Esophagus squamous epithelium (tissue), 5 donors: ENCODE data around the gene VWA1. TPM values are rescaled to one million over a fixed set of nuclear protein-coding genes. Genes with fewer than 3 reads are reported as not detected.
"Not testable (repeated sequence)": the region's sequence is repeated elsewhere in the genome, so short reads cannot be mapped to it uniquely, and the experiment has no call there.

Source experiments
- DNase-seq: peaks from one replicate; lab custom pipeline; 2025; lab: John Stamatoyannopoulos, UW
- H3K27ac ChIP-seq, 4 donors: fragments of 200-600 bp; sonication (generic); one replicate each; pipeline ENCODE4 v1.5.1; 2016 to 2019; ENCODE audit warnings: mild to moderate bottlenecking in 1 of 4
- H3K27me3 ChIP-seq, 4 donors: fragments of 200-600 bp; sonication (generic); 1 replicate in 3 of 4; 2 replicates in 1 of 4; pipeline versions ENCODE4 v1.5.1 to v1.6.0; 2017 to 2021; ENCODE audit warnings: antibody characterized with exemption in 1 of 4
- H3K36me3 ChIP-seq, 3 donors: fragments of 200-600 bp; sonication (generic); one replicate each; pipeline ENCODE4 v1.5.1; 2016 to 2019
- H3K4me1 ChIP-seq, 3 donors: fragments of 200-600 bp; sonication (generic); one replicate each; pipeline ENCODE4 v1.5.1; 2017 to 2019
- H3K4me3 ChIP-seq, 4 donors: fragments of 200-600 bp; sonication (generic); 1 replicate in 3 of 4; 2 replicates in 1 of 4; pipeline ENCODE4 v1.5.1; 2016 to 2019; ENCODE audit warnings: mild to moderate bottlenecking in 2 of 4, moderate library complexity in 1 of 4
- H3K9me3 ChIP-seq, 3 donors: fragments of 200-600 bp; sonication (generic); one replicate each; pipeline ENCODE4 v1.5.1; 2016 to 2019
- CTCF ChIP-seq, 6 experiments: fragments of 450-650 bp in 4 of 6; fragments of 200-600 bp in 2 of 6; sonication (generic) in 2 of 6; IDR thresholded peaks; one replicate each; pipeline ENCODE4 v1.5.1; 2016 to 2019; ENCODE audit warnings: antibody characterized with exemption in 6 of 6, mild to moderate bottlenecking in 4 of 6, moderate library complexity in 4 of 6
- POLR2A ChIP-seq, 4 donors: fragments of 450-650 bp; IDR thresholded peaks; one replicate each; pipeline ENCODE4 v1.6.1; 2017; ENCODE audit warnings: antibody characterized with exemption in 4 of 4, mild to moderate bottlenecking in 4 of 4, moderate library complexity in 3 of 4
- WGBS, 2 donors: methylation state at CpG; one replicate each; pipeline ENCODE4 v1.1.5; 2018; 5-methylcytosine and 5-hydroxymethylcytosine counted together
- intact Hi-C: fragments of 100-400 bp; cut with DNase I; formaldehyde crosslinking; loops from one replicate; pipeline ENCODE4 v1.15.0; 2022
- total RNA-seq, 4 donors: library from RNA; depleted of rRNA; stranded (reverse); fragments of >200 nt; gene quantifications; one replicate each; pipeline ENCODE4 v1.1.0, GENCODE V29; 2016
- donor health status: DM: yes; HTN: yes; CAD: no.

The VWA1 gene
- total RNA-seq, 4 donors from 2014 or later = 20.0 to 55.0 (median 34.6) TPM

- WGBS, 2 donors = 86 to 88% methylated on average over 21 to 29 of the region's 42 CpGs
Measured at GRCh38 chr1:1479547-1480487, 44.3 kb downstream of the VWA1 start.

GRCh38 chr1:1480488-1480867, 45.0 kb downstream of the VWA1 start:
- DNase-seq, intact Hi-C loops, H3K9me3 ChIP-seq, H3K27me3 ChIP-seq, H3K4me3 ChIP-seq, H3K4me1 ChIP-seq, H3K27ac ChIP-seq: not testable (repeated sequence)
- WGBS, 2 donors = 90 to 94% methylated on average over 6 of the region's 16 CpGs
- peaks cover 19 to 83% (median 49%) of the 10 kb centered on the region in 3 donors for H3K36me3 ChIP-seq

More at GRCh38 chr1:1479547-1480487, 44.3 kb downstream of the VWA1 start:
- Histone ChIP-seq H3K27ac (no peak overlapping the region), H3K36me3 (peaks cover 19 to 77% (median 49%) of the 10 kb centered on the region in 3 donors), H3K27me3 (no peaks in the 10 kb centered on the region), H3K9me3 (no peaks in the 10 kb centered on the region), H3K4me1 (no peaks in the 10 kb centered on the region), H3K4me3 (no peak overlapping the region)
- intact Hi-C loops = no loop called here
- TF ChIP-seq POLR2A (IDR thresholded peaks at IDR 0.05) = no peak
- no peak for TF ChIP-seq CTCF (IDR thresholded peaks at IDR 0.05)
- no peak for DNase-seq

- DNase-seq, H3K4me1 ChIP-seq, H3K9me3 ChIP-seq, H3K27me3 ChIP-seq, intact Hi-C loops, H3K4me3 ChIP-seq, H3K27ac ChIP-seq: not testable (repeated sequence)
- 82% methylated on average over 2 of the region's 30 CpGs; no CpG with 5 or more reads in 1 of the 2 donors for WGBS, 2 donors
- peaks cover 19 to 92% (median 55%) of the 10 kb centered on the region in 3 donors for H3K36me3 ChIP-seq
Measured at GRCh38 chr1:1481811-1482210, 46.3 kb downstream of the VWA1 start.

- no peak overlapping the region for H3K4me3 ChIP-seq
- no peaks in the 10 kb centered on the region for H3K9me3 ChIP-seq
- peaks cover 17 to 92% (median 58%) of the 10 kb centered on the region in 3 donors for H3K36me3 ChIP-seq
- H3K27me3 ChIP-seq = no peaks in the 10 kb centered on the region
- TF ChIP-seq POLR2A (IDR thresholded peaks at IDR 0.05) = no peak
- no peak for TF ChIP-seq CTCF (IDR thresholded peaks at IDR 0.05)
- DNase-seq = no peak
- WGBS, 2 donors = 88 to 94% methylated on average over 11 to 14 of the region's 14 CpGs
- H3K27ac ChIP-seq = no peak overlapping the region
- H3K4me1 ChIP-seq = no peaks in the 10 kb centered on the region
- intact Hi-C loops = no loop called here
Measured at GRCh38 chr1:1482856-1483255, 47.4 kb downstream of the VWA1 start.

- peaks cover 12 to 94% (median 59%) of the 10 kb centered on the region in 3 donors for H3K36me3 ChIP-seq
- WGBS, 2 donors = 87 to 94% methylated on average over 4 to 9 of the region's 16 CpGs
- no peak for DNase-seq
- H3K27ac ChIP-seq = no peak overlapping the region
- no peak for TF ChIP-seq CTCF (IDR thresholded peaks at IDR 0.05)
- TF ChIP-seq POLR2A (IDR thresholded peaks at IDR 0.05) = no peak
- H3K27me3 ChIP-seq = no peaks in the 10 kb centered on the region
- H3K9me3 ChIP-seq = no peaks in the 10 kb centered on the region
- no peaks in the 10 kb centered on the region for H3K4me1 ChIP-seq
- intact Hi-C loops = no loop called here
- no peak overlapping the region for H3K4me3 ChIP-seq
Measured at GRCh38 chr1:1483714-1484113, 48.2 kb downstream of the VWA1 start.

- DNase-seq, intact Hi-C loops, H3K4me3 ChIP-seq, H3K27me3 ChIP-seq, H3K9me3 ChIP-seq, H3K27ac ChIP-seq, H3K4me1 ChIP-seq: not testable (repeated sequence)
- 90 to 95% methylated on average over 8 to 9 of the region's 46 CpGs for WGBS, 2 donors
- H3K36me3 ChIP-seq = peaks cover 25 to 96% (median 59%) of the 10 kb centered on the region in 3 donors
Measured at GRCh38 chr1:1484976-1485750, 49.7 kb downstream of the VWA1 start.

- H3K9me3 ChIP-seq, DNase-seq, H3K27me3 ChIP-seq, H3K4me3 ChIP-seq, H3K4me1 ChIP-seq, intact Hi-C loops, H3K27ac ChIP-seq: not testable (repeated sequence)
- H3K36me3 ChIP-seq = peaks cover 28 to 96% (median 55%) of the 10 kb centered on the region in 3 donors
- 80% methylated on average over 2 of the region's 31 CpGs; no CpG with 5 or more reads in 1 of the 2 donors for WGBS, 2 donors
Measured at GRCh38 chr1:1485755-1486317, 50.3 kb downstream of the VWA1 start.
